Coronary artery (tissue), 2 donors: ENCODE results near the gene MBD5.

Source experiments
- DNase-seq: peaks from one replicate; pipeline ENCODE4 v3.0.0-alpha.2; 2017; ENCODE audit warnings: low spot score
- H3K27ac ChIP-seq, 2 donors: fragments of 200-600 bp; sonication (generic); one replicate each; pipeline ENCODE4 v1.5.1; 2016 to 2019
- H3K4me3 ChIP-seq: fragments of 200-600 bp; sonication (generic); 2 replicates; pipeline ENCODE4 v1.5.1; 2016; ENCODE audit warnings: mild to moderate bottlenecking, moderate library complexity
- TF ChIP-seq, protein P1 (sequence below): fragments of 200-600 bp; sonication (generic); IDR thresholded peaks from one replicate; pipeline ENCODE4 v1.5.1; 2019; ENCODE audit warnings: antibody characterized with exemption

Gene MBD5

GRCh38 chr2:148410899-148411298, 390.0 kb downstream of the MBD5 start:
- no peak for DNase-seq
- H3K27ac ChIP-seq, result no peak overlapping the region
- TF ChIP-seq, protein P1, sequence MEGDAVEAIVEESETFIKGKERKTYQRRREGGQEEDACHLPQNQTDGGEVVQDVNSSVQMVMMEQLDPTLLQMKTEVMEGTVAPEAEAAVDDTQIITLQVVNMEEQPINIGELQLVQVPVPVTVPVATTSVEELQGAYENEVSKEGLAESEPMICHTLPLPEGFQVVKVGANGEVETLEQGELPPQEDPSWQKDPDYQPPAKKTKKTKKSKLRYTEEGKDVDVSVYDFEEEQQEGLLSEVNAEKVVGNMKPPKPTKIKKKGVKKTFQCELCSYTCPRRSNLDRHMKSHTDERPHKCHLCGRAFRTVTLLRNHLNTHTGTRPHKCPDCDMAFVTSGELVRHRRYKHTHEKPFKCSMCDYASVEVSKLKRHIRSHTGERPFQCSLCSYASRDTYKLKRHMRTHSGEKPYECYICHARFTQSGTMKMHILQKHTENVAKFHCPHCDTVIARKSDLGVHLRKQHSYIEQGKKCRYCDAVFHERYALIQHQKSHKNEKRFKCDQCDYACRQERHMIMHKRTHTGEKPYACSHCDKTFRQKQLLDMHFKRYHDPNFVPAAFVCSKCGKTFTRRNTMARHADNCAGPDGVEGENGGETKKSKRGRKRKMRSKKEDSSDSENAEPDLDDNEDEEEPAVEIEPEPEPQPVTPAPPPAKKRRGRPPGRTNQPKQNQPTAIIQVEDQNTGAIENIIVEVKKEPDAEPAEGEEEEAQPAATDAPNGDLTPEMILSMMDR, result no peak
- H3K4me3 ChIP-seq, result no peak overlapping the region

GRCh38 chr2:148416248-148416647, 395.4 kb downstream of the MBD5 start:
- no peak for DNase-seq
- no peak overlapping the region for H3K4me3 ChIP-seq
- TF ChIP-seq, protein P1, result no peak
- no peak overlapping the region for H3K27ac ChIP-seq

GRCh38 chr2:148430101-148430500, 409.2 kb downstream of the MBD5 start:
- no peak overlapping the region for H3K27ac ChIP-seq
- H3K4me3 ChIP-seq, result no peak overlapping the region
- no peak for DNase-seq
- TF ChIP-seq, protein P1, result no peak

DNA sequence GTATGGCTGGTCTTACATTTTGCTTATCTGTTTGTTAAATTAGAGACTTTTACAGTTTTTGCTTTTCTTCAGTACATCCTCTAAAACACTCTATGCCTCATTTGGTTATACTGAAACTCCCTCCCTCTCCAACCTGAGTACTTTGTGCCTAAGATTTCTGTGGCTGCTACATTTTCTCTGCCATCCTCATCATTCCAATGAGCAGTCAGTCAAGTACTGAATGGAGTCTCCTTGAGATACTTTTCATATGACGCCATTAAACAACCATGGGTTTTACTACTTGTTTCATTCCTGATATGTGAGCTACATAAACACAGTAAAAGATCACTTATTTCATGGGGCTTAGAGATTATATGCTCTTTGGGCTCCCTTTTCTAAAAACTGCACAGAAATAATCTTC, 427.0 kb downstream of the MBD5 start:
- H3K4me3 ChIP-seq, result no peak overlapping the region
- DNase-seq, result no peak
- TF ChIP-seq, protein P1, result no peak
- H3K27ac ChIP-seq, result no peak overlapping the region

GRCh38 chr2:148450531-148450930, 429.6 kb downstream of the MBD5 start:
- TF ChIP-seq, protein P1, result no peak
- no peak overlapping the region for H3K4me3 ChIP-seq
- DNase-seq, result no peak
- no peak overlapping the region for H3K27ac ChIP-seq

DNA sequence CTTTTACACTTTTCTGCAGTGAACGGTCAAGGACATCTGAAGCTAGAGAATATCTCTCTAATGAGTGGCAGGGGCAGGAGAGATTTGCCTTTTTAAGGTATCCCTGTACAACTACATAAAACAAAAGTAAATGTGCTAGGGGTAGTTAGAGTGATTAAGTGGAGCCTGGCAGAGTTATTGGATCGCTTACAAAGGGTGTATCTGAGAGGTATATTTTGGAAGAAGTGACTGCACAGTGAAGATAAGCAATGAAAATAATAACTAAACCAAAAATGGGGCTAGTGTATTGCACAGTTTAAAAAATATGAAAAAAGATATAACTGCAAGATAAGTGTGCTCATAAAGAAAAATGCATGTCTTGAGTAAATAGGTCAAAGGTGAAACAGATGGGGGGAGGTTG, 430.2 kb downstream of the MBD5 start:
- Histone ChIP-seq H3K4me3 (no peak overlapping the region), H3K27ac (no peak overlapping the region)
- TF ChIP-seq, protein P1, result no peak
- no peak for DNase-seq

DNA sequence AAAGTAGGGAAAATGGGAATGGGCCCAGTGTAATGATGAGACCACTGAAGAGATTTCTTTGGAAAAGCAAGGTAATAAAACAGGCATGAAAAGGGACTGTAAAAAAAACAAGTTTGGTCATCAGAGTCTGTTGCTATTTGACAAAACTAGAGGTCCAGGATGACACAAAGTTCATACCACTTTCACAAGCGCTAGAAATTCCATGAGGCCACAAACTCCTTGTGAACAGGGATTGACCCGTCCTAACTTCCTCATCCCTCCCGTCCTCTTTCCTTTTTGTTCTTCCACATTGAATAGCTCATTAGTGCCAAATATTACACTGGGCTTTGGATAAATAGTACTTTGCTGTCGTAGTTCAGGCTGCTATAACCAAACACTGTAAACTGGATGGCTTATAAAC, 434.9 kb downstream of the MBD5 start:
- TF ChIP-seq, protein P1, result no peak
- no peak overlapping the region for H3K4me3 ChIP-seq
- no peak for DNase-seq
- no peak overlapping the region for H3K27ac ChIP-seq
